ENCODE data around the gene CCDC30. TPM values are rescaled to one million over a fixed set of nuclear protein-coding genes. Genes with fewer than 3 reads are reported as not detected.

CCDC30 gene
- total RNA-seq, 1 donor from 2014 or later: 1.5 TPM

- Histone ChIP-seq H3K4me1 (no peaks in the 10 kb centered on the region), H3K4me3 (no peak overlapping the region), H3K27ac (no peak overlapping the region), H3K27me3 (no peaks in the 10 kb centered on the region), H3K9me3 (no peaks in the 10 kb centered on the region), H3K36me3 (no peaks in the 10 kb centered on the region)
- intact Hi-C loops (cut with DNase I): no loop called here
- TF ChIP-seq POLR2A (IDR thresholded peaks at IDR 0.05) (no peak), CTCF (IDR thresholded peaks at IDR 0.05) (no peak), POLR2AphosphoS5 (IDR thresholded peaks at IDR 0.05; ENCODE audit: insufficient read depth in 1 of 2, low read depth in 1 of 2) (no peak)
- no peak for DNase-seq (ENCODE audit: extremely low spot score in 2 of 2)
Observed at GRCh38 chr1:42639116-42639515, 176.0 kb downstream of the CCDC30 start.

GRCh38 chr1:42646056-42646455 is 183.0 kb downstream of the CCDC30 start:
- Histone ChIP-seq H3K27me3 (no peaks in the 10 kb centered on the region), H3K4me1 (no peaks in the 10 kb centered on the region), H3K27ac (no peak overlapping the region), H3K4me3 (no peak overlapping the region), H3K9me3 (no peaks in the 10 kb centered on the region), H3K36me3 (no peaks in the 10 kb centered on the region)
- TF ChIP-seq CTCF (IDR thresholded peaks at IDR 0.05) (no peak), POLR2AphosphoS5 (IDR thresholded peaks at IDR 0.05; ENCODE audit: insufficient read depth in 1 of 2, low read depth in 1 of 2) (no peak), POLR2A (IDR thresholded peaks at IDR 0.05) (no peak)
- no peak for DNase-seq (ENCODE audit: extremely low spot score in 2 of 2)
- intact Hi-C loops (cut with DNase I): no loop called here

GRCh38 chr1:42657201-42657600 is 194.1 kb downstream of the CCDC30 start:
- peaks cover 19% of the 10 kb centered on the region for H3K4me1 ChIP-seq
- peak overlapping the region in 1 of 2 donors; percentile 69 for H3K4me3 ChIP-seq
- no peaks in the 10 kb centered on the region for H3K9me3 ChIP-seq
- peak overlapping the region; percentile 67 for H3K27ac ChIP-seq
- H3K36me3 ChIP-seq: peaks cover 0 to 9% of the 10 kb centered on the region in 2 donors
- intact Hi-C loops (cut with DNase I): no loop called here
- H3K27me3 ChIP-seq: no peaks in the 10 kb centered on the region
- no peak for DNase-seq (ENCODE audit: extremely low spot score in 2 of 2)
- TF ChIP-seq POLR2A (IDR thresholded peaks at IDR 0.05) (no peak), POLR2AphosphoS5 (IDR thresholded peaks at IDR 0.05; ENCODE audit: insufficient read depth in 1 of 2, low read depth in 1 of 2) (no peak), CTCF (IDR thresholded peaks at IDR 0.05) (no peak)

GRCh38 chr1:42657981-42658876 is 195.1 kb downstream of the CCDC30 start, which contains the start of gene PPIH:
Gene PPIH, plus strand, starts transcription at chr1:42658423. Its CDS starts 24 bp downstream, at chr1:42658447.
- Histone ChIP-seq H3K4me1 (peaks cover 19% of the 10 kb centered on the region), H3K36me3 (peaks cover 0 to 14% of the 10 kb centered on the region in 2 donors), H3K9me3 (no peaks in the 10 kb centered on the region), H3K4me3 (peak within 1 kb of the TSS; percentile 69 to 90), H3K27me3 (no peaks in the 10 kb centered on the region), H3K27ac (peak within 1 kb of the TSS; percentile 67)
- TF ChIP-seq POLR2AphosphoS5 (IDR thresholded peaks at IDR 0.05; ENCODE audit: insufficient read depth in 1 of 2, low read depth in 1 of 2) (peak; percentile 79 to 95), CTCF (IDR thresholded peaks at IDR 0.05) (peak in 2 of 3 experiments; percentile 35 to 39), POLR2A (IDR thresholded peaks at IDR 0.05) (peak in 1 of 2 donors; percentile 32)
- intact Hi-C loops (cut with DNase I): no loop called here
- DNase-seq (ENCODE audit: extremely low spot score in 2 of 2): peak in 1 of 2 donors; percentile 89

GRCh38 chr1:42658877-42659337 is 195.8 kb downstream of the CCDC30 start:
- Histone ChIP-seq H3K9me3 (no peaks in the 10 kb centered on the region), H3K4me3 (peak overlapping the region; percentile 69 to 90), H3K27me3 (no peaks in the 10 kb centered on the region), H3K27ac (peak overlapping the region; percentile 67), H3K36me3 (peaks cover 0 to 18% of the 10 kb centered on the region in 2 donors), H3K4me1 (peaks cover 19% of the 10 kb centered on the region)
- intact Hi-C loops (cut with DNase I): no loop called here
- TF ChIP-seq POLR2AphosphoS5 (IDR thresholded peaks at IDR 0.05; ENCODE audit: insufficient read depth in 1 of 2, low read depth in 1 of 2): no peak
- TF ChIP-seq POLR2A (IDR thresholded peaks at IDR 0.05): no peak
- TF ChIP-seq CTCF (IDR thresholded peaks at IDR 0.05): no peak
- DNase-seq (ENCODE audit: extremely low spot score in 2 of 2): no peak

Measured in vagina (tissue), 2 donors.